Right lobe of liver (tissue), 6 donors: ENCODE data around the gene ATP6V0A1. TPM values are rescaled to one million over a fixed set of nuclear protein-coding genes. Genes with fewer than 3 reads are reported as not detected.

Source experiments
- ATAC-seq, 4 donors: fragments of 200-7000 bp; cut with Tn5 transposase; one replicate each; pipeline ENCODE4 v1.9.1; 2020; ENCODE audit warnings: mild to moderate bottlenecking in 4 of 4, moderate library complexity in 4 of 4
- DNase-seq, 3 donors: peaks; one replicate each; pipeline ENCODE4 v3.0.0-alpha.2; 2020
- H3K27ac ChIP-seq, 3 donors: fragments of 200-600 bp; one replicate each; pipeline ENCODE4 v1.8.0; 2022
- H3K27me3 ChIP-seq, 2 donors: fragments of 200-600 bp; one replicate each; pipeline ENCODE4 v1.8.0; 2022
- H3K36me3 ChIP-seq, 4 donors: fragments of 200-600 bp; sonication (generic) in 1 of 4; one replicate each; pipeline versions ENCODE4 v1.5.1 to v1.8.0; 2017 to 2022; ENCODE audit warnings: control low read depth in 1 of 4
- H3K4me1 ChIP-seq, 4 donors: fragments of 200-600 bp; sonication (generic) in 1 of 4; one replicate each; pipeline versions ENCODE4 v1.5.1 to v1.8.0; 2017 to 2022; ENCODE audit warnings: control low read depth in 1 of 4
- H3K4me3 ChIP-seq, 3 donors: fragments of 200-600 bp; one replicate each; pipeline ENCODE4 v1.8.0; 2022
- H3K9me3 ChIP-seq, 4 donors: fragments of 200-600 bp; sonication (generic) in 1 of 4; one replicate each; pipeline versions ENCODE4 v1.5.1 to v1.8.0; 2017 to 2022; ENCODE audit warnings: control low read depth in 1 of 4
- CTCF ChIP-seq, 4 donors: fragments of 200-600 bp in 3 of 4; fragments of 450-650 bp in 1 of 4; IDR thresholded peaks; one replicate each; pipeline versions ENCODE4 v1.5.1 to v1.8.0; 2016 to 2022; ENCODE audit warnings: antibody characterized with exemption in 4 of 4, mild to moderate bottlenecking in 2 of 4
- POLR2A ChIP-seq: fragments of 450-650 bp; IDR thresholded peaks from one replicate; pipeline ENCODE4 v1.6.1; 2017; ENCODE audit warnings: antibody characterized with exemption, mild to moderate bottlenecking
- WGBS: methylation state at CpG from one replicate; pipeline ENCODE4 v1.1.6; 2018; ENCODE audit warnings: low coverage, low lambda C conversion rate; ENCODE audit not compliant: insufficient coverage; ENCODE audit errors: missing lambda C conversion rate; 5-methylcytosine and 5-hydroxymethylcytosine counted together
- intact Hi-C, 2 donors: fragments of 100-400 bp; cut with DNase I; formaldehyde crosslinking; loops; one replicate each; pipeline versions ENCODE4 v1.11.2 to v1.14.1; 2022
- total RNA-seq, 6 experiments: library from RNA; depleted of rRNA in 2 of 6; stranded (reverse); fragments of >200 nt in 2 of 6; fragmentation: NEBNext Ultra II Directional in 3 of 6; extraction: Animal tissue kit (Norgen Biotek cat#: 25700) in 3 of 6; gene quantifications; one replicate each; pipeline versions ENCODE4 v1.1.0 to v1.2.4, GENCODE V29; 2016 to 2023
- donor health status: DM: no; HTN: yes; CAD: no.
- donor health status: DM: no; HTN: no; CAD: no.
- donor health status: DM: no; HTN: no; CAD: no.
- donor health status: DM: no; HTN: yes; CAD: no.
- donor health status: DM: no; HTN: yes; CAD: no.

ATP6V0A1 gene
- total RNA-seq, 6 experiments from 2014 or later = 36.4 to 66.0 (median 49.4) TPM

- no peak for TF ChIP-seq POLR2A
- no peak for TF ChIP-seq CTCF (IDR thresholded peaks at IDR 0.05)
- 85% methylated on average over 5 of the region's 6 CpGs for WGBS
- Histone ChIP-seq H3K27me3 (no peaks in the 10 kb centered on the region), H3K4me1 (peaks cover 0 to 28% (median 14%) of the 10 kb centered on the region in 4 donors), H3K4me3 (no peak overlapping the region), H3K9me3 (no peaks in the 10 kb centered on the region), H3K36me3 (no peaks in the 10 kb centered on the region), H3K27ac (no peak overlapping the region)
- no peak for DNase-seq
- intact Hi-C loops = no loop called here
- no peak for ATAC-seq
Measured at GRCh38 chr17:42559075-42559474, 100.4 kb downstream of the ATP6V0A1 start.

- DNase-seq = no peak
- H3K36me3 ChIP-seq = peaks cover 0 to 3% (median 1%) of the 10 kb centered on the region in 4 donors
- no peak overlapping the region for H3K4me3 ChIP-seq
- intact Hi-C loops = no loop called here
- H3K9me3 ChIP-seq = no peaks in the 10 kb centered on the region
- 94% methylated on average over 3 of the region's 3 CpGs for WGBS
- H3K4me1 ChIP-seq = peaks cover 0 to 37% (median 18%) of the 10 kb centered on the region in 4 donors
- TF ChIP-seq CTCF (IDR thresholded peaks at IDR 0.05) = no peak
- no peak for TF ChIP-seq POLR2A
- ATAC-seq = no peak
- H3K27ac ChIP-seq = no peak overlapping the region
- no peaks in the 10 kb centered on the region for H3K27me3 ChIP-seq
Measured at GRCh38 chr17:42560246-42560645, 101.6 kb downstream of the ATP6V0A1 start.

GRCh38 chr17:42561897-42562387 is 103.3 kb downstream of the ATP6V0A1 start, which contains the start of gene COASY:
Gene COASY, plus strand, starts transcription at chr17:42562148. Its CDS starts 475 bp downstream, at chr17:42562623.
- Histone ChIP-seq H3K36me3 (peaks cover 0 to 11% (median 2%) of the 10 kb centered on the region in 4 donors), H3K4me3 (peak within 1 kb of the TSS; percentile 92 to 96 (median 94)), H3K9me3 (no peaks in the 10 kb centered on the region), H3K4me1 (peaks cover 0 to 47% (median 23%) of the 10 kb centered on the region in 4 donors), H3K27ac (peak within 1 kb of the TSS; percentile 70 to 85 (median 82)), H3K27me3 (no peaks in the 10 kb centered on the region)
- ATAC-seq (peak; percentile 69 to 75 (median 74)), DNase-seq (peak; percentile 95)
- 0% methylated on average over 7 of the region's 26 CpGs for WGBS
- TF ChIP-seq POLR2A (peak; percentile 46), CTCF (IDR thresholded peaks at IDR 0.05) (no peak)
- intact Hi-C loops = no loop called here

GRCh38 chr17:42562388-42563142 is 103.9 kb downstream of the ATP6V0A1 start:
- no peak for TF ChIP-seq CTCF (IDR thresholded peaks at IDR 0.05)
- TF ChIP-seq POLR2A = no peak
- ATAC-seq = peak; percentile 4 to 13 (median 10)
- WGBS = 2% methylated on average over 20 of the region's 48 CpGs
- peak overlapping the region; percentile 92 to 96 (median 94) for H3K4me3 ChIP-seq
- H3K27me3 ChIP-seq = no peaks in the 10 kb centered on the region
- intact Hi-C loops = no loop called here
- peaks cover 0 to 47% (median 23%) of the 10 kb centered on the region in 4 donors for H3K4me1 ChIP-seq
- peaks cover 0 to 11% (median 2%) of the 10 kb centered on the region in 4 donors for H3K36me3 ChIP-seq
- peak overlapping the region; percentile 70 to 85 (median 82) for H3K27ac ChIP-seq
- H3K9me3 ChIP-seq = no peaks in the 10 kb centered on the region
- DNase-seq = peak in 1 of 3 donors; percentile 64
